GM19452 (cell line): ENCODE data around the gene CREB5.

ENCODE experiments used
- ATAC-seq: cut with Tn5 transposase; IDR thresholded peaks from one replicate; pipeline ENCODE4 v1.9.1; 2021; ENCODE audit not compliant: unreplicated experiment

Gene CREB5

DNA sequence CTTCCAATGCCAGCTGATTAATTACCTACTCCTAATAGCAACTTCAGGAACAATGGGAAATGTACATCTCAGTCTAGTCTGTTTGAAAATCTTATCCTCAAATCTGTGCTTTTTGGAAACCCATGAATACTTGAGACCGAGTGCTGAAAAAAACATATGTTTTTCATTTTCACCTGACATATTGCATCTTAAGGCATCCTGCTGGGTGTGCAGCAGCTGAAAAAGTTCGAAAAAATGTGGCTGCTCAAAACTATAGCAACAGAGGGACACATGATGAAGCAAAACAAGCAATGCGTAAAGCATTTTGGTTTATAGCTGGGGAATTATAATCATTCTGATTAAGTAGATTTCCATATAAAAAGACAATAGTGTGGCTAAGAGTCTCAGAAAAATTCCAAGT, 218.0 kb downstream of the CREB5 start:
- no peak for ATAC-seq

DNA sequence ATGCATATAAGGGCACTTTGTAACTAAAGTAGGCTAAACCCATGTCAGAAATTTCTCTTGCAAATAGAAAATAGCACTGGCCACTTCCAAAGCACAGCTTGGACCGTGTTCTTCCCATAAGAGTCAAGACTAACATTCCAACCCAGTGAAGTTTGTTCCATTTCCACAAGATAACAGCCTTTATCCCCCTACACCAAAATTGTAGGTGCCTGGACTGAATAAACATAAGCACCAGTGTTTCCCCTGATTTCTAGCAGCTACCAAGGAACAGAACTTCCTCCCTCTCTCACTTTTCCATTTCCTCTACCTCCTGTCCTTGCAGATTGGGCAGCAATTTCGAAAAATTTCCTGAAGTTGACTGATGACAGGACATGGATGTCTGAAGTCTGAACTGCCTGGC, 219.7 kb downstream of the CREB5 start:
- ATAC-seq, result no peak

DNA sequence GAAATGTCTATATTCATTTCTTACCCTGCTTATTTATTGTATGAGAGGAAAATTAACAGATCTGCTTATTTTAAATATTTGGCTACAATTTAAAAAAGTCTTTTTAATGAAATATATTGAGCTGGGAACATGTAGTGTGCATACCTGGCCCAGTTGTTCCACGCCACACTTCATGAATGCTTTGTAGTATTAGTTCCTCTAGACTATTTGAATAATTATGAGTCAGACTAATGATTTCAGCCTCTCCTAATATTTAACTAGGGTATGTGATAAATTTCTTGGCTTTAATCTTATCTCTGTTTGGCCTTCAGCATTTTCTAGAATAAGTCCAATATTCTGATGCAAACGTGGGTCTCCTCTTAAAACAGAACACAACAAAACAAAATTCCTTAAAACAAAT, 226.6 kb downstream of the CREB5 start:
- no peak for ATAC-seq

DNA sequence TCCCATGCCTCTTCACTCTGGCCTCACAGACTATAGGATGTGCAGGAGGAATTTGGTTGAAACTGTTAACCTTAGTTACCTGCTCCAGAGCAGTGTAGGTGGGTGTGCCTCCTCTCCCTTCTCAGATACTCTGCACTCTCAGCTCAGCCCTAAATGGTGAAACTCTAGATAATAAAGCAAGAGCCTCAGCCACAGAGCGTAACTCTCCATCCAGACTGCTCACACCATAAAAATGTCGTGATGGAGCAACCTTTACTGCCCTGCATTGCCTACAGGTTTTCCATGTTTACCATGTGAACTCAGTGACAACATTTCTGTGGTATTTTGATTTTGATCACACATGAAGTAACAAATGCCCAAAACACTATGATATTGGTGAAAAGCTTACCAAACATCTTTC, 227.7 kb downstream of the CREB5 start:
- ATAC-seq, result no peak

GRCh38 chr7:28641752-28642545, 229.6 kb downstream of the CREB5 start:
- ATAC-seq, result no peak

DNA sequence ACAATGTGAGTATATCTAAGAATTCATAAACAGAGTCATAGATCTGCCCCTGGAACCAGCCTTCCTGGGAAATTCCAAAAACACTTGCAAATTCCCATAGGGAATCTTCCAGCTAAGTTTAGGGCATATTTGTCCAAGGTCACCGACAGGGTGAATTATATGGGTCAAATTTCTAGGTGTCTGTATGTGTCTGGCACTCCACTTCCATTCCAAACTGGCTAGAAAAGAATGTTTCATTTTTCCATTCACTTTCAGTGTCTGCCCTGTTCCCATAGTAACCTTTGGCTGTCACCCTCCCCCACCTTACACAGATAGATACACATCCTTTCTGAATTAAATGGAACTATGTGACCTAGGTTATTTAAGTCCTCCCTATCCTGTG, 230.9 kb downstream of the CREB5 start:
- ATAC-seq, result no peak

DNA sequence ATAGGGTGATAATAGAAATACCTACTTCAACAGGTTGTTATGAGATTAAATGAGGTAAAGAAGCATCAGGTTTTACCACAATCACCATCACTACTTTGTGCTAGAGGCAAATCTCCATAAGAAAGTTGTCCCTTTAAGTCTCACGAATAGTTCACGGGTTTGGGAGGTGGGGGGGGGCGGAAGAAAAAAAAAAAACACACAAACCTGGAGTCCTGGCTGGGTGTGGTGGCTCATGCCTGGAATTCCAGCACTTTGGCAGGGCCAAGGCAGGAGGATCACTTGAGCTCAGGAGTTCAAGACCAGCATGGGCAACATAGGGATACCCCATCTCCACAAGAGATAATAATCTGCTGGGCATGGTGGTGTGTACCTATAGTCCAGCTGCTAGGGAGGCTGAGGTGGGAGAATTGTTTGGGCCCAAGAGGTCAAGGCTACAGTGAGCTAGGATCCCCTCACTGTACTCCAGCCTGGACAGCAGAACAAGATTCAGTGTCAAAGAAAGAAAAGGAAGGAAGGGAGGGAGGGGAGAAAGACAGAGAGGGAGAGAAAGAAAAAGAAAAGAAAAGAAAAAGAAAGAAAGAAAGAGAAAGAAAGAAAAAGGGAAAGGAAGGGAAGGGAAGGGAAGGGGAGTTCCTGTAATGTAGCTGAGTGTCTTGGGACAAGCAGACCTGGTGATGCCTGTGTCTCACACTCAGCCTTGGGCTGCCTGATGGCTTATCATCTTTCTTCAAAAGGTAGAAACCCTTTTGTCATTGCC, 231.4 kb downstream of the CREB5 start:
- ATAC-seq, result no peak

GRCh38 chr7:28645866-28646265, 233.5 kb downstream of the CREB5 start:
- ATAC-seq, result no peak

GRCh38 chr7:28646376-28647075, 234.2 kb downstream of the CREB5 start:
- no peak for ATAC-seq

- no peak for ATAC-seq
These were observed 234.7 kb downstream of the CREB5 start for GRCh38 chr7:28647076-28647421.

- no peak for ATAC-seq
These were observed 236.9 kb downstream of the CREB5 start for GRCh38 chr7:28649189-28649588.

DNA sequence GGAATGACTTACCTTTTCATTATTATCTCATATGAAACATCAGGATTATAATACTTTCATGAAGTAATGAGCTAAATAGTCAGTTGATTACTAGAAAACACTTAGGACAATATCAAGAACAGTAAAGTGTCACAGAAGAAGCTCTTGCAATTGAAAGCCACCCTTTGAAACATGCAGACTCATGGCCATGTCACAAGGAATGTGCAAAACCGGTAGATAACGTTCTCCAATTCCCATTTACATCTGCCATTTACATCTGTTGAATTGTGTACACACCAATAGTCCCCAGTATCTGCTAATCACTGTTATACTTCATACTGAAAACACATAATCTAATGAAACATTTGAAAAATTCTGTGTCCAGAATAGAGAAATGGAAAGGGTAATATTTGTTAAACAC, 237.5 kb downstream of the CREB5 start:
- no peak for ATAC-seq

- no peak for ATAC-seq
These were observed 241.8 kb downstream of the CREB5 start for GRCh38 chr7:28654110-28654509.

DNA sequence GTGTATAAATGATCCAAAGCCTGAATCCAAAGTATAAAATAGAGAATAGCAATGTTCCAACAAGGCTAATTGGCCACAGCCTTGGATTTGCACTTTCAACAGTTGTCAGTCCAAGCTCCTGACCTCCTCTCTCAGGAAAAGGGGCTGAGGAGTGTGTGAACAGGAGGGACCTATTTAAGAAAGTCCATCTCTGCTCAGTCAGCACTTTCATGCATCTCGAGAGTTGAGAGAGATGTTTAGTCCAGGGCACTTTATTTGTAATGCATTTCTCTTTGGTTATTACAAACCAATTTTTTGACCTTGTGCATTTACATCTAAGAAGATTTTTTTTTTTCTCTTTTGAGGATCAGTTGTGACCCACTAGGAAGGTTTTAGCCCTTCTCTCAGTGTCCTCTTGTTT, 244.2 kb downstream of the CREB5 start:
- ATAC-seq, result no peak

DNA sequence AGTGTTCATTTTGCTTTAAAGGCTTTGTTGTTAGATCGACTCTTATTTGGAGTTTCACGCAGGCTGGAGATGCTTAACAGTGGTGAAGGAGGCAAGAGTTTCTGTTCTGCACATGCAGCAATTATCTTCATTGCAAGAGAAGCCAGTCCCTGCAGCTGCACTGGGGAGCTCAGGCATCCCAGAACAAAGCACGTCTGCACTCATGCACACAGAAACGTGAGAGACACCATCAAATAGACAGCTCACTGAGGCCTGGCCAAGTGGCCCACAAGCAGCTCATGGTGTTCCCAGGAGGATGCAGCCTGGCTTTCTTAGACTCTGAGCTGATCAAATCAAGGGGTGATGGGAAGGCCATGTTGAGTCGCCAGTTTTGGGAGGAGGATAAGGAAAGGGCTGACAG, 246.1 kb downstream of the CREB5 start:
- ATAC-seq, result no peak

DNA sequence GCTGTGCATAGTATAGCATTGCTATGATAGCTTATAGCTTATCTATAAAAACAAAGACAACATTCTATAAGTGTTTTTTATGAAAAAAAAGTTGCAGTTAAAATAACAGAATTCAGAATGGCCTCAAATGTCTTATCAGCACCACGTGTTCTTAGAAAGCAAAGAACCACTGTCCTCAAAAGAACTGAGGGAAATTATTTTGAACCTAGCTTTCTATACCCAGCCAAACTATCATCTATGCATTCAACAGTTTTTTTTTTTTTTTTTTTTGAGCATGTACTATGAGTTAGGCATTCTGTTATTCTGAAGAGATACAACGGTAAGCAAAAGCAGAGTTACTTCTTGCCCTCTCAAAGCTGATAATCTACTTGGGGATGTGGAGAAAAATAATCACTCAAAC, 247.8 kb downstream of the CREB5 start:
- ATAC-seq, result no peak

GRCh38 chr7:28661826-28662595, 249.7 kb downstream of the CREB5 start:
- no peak for ATAC-seq

GRCh38 chr7:28666154-28666553, 253.8 kb downstream of the CREB5 start:
- ATAC-seq, result no peak

DNA sequence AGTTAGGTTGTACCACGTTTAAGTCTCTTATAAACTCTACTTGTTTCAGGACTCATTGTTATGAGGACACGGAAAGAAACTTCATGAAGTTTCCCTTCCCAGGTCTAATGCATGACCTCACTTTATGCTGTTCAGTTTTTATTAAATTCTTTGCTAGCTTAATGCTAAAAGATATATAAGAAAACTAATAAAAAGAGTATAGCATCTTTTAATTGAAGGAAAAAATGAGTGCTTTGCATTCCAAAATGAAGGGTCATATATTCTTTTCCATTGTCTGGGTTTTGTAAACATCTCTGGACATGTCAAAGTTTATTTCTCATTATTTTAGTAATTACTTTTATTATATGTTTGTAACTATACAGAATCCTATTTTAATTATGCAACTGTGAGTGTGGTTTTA, 255.8 kb downstream of the CREB5 start:
- ATAC-seq, result no peak

- ATAC-seq, result no peak
These were observed 257.0 kb downstream of the CREB5 start for GRCh38 chr7:28669330-28669729.

GRCh38 chr7:28671526-28671925, 259.2 kb downstream of the CREB5 start:
- ATAC-seq, result no peak
